Panc1 (cell line): Measurements from ENCODE around the gene EIF2B5. TPM values are rescaled to one million over a fixed set of nuclear protein-coding genes. Genes with fewer than 3 reads are reported as not detected.

Experiments
- ATAC-seq: fragments of 200-7000 bp; cut with Tn5 transposase; 2 replicates; pipeline ENCODE4 v1.9.1; 2020; ENCODE audit warnings: mild to moderate bottlenecking, moderate library complexity
- BruUV-seq: library from RNA; stranded (reverse); fragments of 400-500 nt; replicated peaks from 2 replicates; lab custom pipeline; 2021; lab: Mats Ljungman, UMichigan
- CTCF ChIA-PET: fragments of 300-600 bp; sonication (Branson Sonifier 250); formaldehyde crosslinking; loops from one replicate; lab custom pipeline; 2022; ENCODE audit warnings: antibody characterized with exemption; lab: Charles Lee
- POLR2A ChIA-PET: fragments of 300-600 bp; sonication (Branson Sonifier 250); formaldehyde crosslinking; loops from one replicate; lab custom pipeline; 2022; ENCODE audit warnings: antibody characterized with exemption; lab: Charles Lee
- DNase-seq: peaks from one replicate; pipeline ENCODE4 v3.0.0-alpha.2; 2010; ENCODE audit warnings: low read depth, low spot score
- H3K27ac ChIP-seq: 2 replicates; pipeline ENCODE4 v1.5.1; 2011; ENCODE audit warnings: mild to moderate bottlenecking, low read length, inconsistent platforms
- H3K27me3 ChIP-seq: fragments of 200-500 bp; sonication (Bioruptor generic); 2 replicates; pipeline ENCODE4 v1.6.0; 2014; ENCODE audit warnings: low read length, inconsistent platforms; ENCODE audit not compliant: control insufficient read depth, insufficient read depth
- H3K36me3 ChIP-seq: fragments of 200-500 bp; sonication (Bioruptor generic); 2 replicates; pipeline ENCODE4 v1.5.1; 2014; ENCODE audit warnings: inconsistent platforms, mild to moderate bottlenecking, low read length, moderate library complexity; ENCODE audit not compliant: control insufficient read depth, insufficient read depth
- H3K4me1 ChIP-seq: 2 replicates; pipeline ENCODE4 v1.5.1; 2011; ENCODE audit warnings: inconsistent platforms, mild to moderate bottlenecking, low read length, moderate library complexity; ENCODE audit not compliant: control insufficient read depth, insufficient read depth
- H3K4me3 ChIP-seq, 2 experiments: 2 replicates each; pipeline ENCODE4 v1.5.1; 2011 to 2012; ENCODE audit warnings: low read depth in 2 of 2, low read length in 2 of 2, mild to moderate bottlenecking in 2 of 2, inconsistent platforms in 1 of 2, moderate library complexity in 1 of 2
- H3K9me3 ChIP-seq: fragments of 200-500 bp; sonication (Bioruptor generic); 2 replicates; pipeline ENCODE4 v1.5.1; 2014; ENCODE audit warnings: low read depth, mild to moderate bottlenecking, inconsistent platforms, low read length, moderate library complexity; ENCODE audit not compliant: control insufficient read depth, insufficient read depth
- CTCF ChIP-seq: fragments of 450-650 bp; IDR thresholded peaks from 2 replicates; pipeline ENCODE4 v1.5.1; 2017; ENCODE audit warnings: mild to moderate bottlenecking
- POLR2AphosphoS5 ChIP-seq: IDR thresholded peaks from 2 replicates; pipeline ENCODE4 v1.6.1; 2012; ENCODE audit warnings: mild to moderate bottlenecking, low read depth, low read length, moderate library complexity
- REST ChIP-seq, 2 experiments: IDR thresholded peaks; 2 replicates each; pipeline ENCODE4 v1.6.1; 2011 to 2012; ENCODE audit warnings: low read depth in 2 of 2, control low read depth in 1 of 2, low read length in 1 of 2, mild to moderate bottlenecking in 1 of 2, moderate library complexity in 1 of 2; ENCODE audit not compliant: insufficient read depth in 1 of 2
- SIN3A ChIP-seq: IDR thresholded peaks from 2 replicates; pipeline ENCODE4 v1.6.1; 2012; ENCODE audit warnings: low read depth, mild to moderate bottlenecking, low read length, moderate library complexity, borderline replicate concordance; ENCODE audit not compliant: insufficient read depth
- TCF7L2 ChIP-seq: IDR thresholded peaks from 2 replicates; pipeline ENCODE4 v1.6.1; 2011; ENCODE audit warnings: mild to moderate bottlenecking, low read depth, low read length, inconsistent platforms
- in situ Hi-C: cut with HindIII; loops from 2 replicates; pipeline ENCODE4 v1.10.0; 2016; ENCODE audit warnings: low sequenced_read_pairs, low pct_unique_long_range_greater_than_20kb
- intact Hi-C: fragments of 100-400 bp; cut with micrococcal nuclease; formaldehyde crosslinking; loops from one replicate; pipeline ENCODE4 v1.10.0; 2022; ENCODE audit not compliant: unreplicated experiment
- total RNA-seq: library from RNA; stranded (reverse); gene quantifications from one replicate; pipeline ENCODE4 v1.2.1, GENCODE V29; 2021; ENCODE audit not compliant: unreplicated experiment

EIF2B5 gene
- total RNA-seq, 1 experiment from 2014 or later, result 60.2 TPM

GRCh38 chr3:184185461-184186183 lies 50.5 kb downstream of the EIF2B5 start:
- no peaks in the 10 kb centered on the region for H3K9me3 ChIP-seq
- TF ChIP-seq CTCF (no peak), TCF7L2 (0 out of 2 replicates have a peak, but pooled peaks have one; percentile 17), POLR2AphosphoS5 (peak; percentile 94), SIN3A (peak; percentile 16; the same call in 1 of the 2 replicates)
- H3K27me3 ChIP-seq, result no peaks in the 10 kb centered on the region
- H3K27ac ChIP-seq, result peak overlapping the region; percentile 92
- CTCF ChIA-PET, result interaction anchor here (0.5 to 1.0 kb wide), 3 partner anchors 10 to 283 kb away, joined by 3 to 6 read pairs (median 4); no protein-coding TSS in a partner anchor
- in situ Hi-C loops, result no loop called here
- H3K36me3 ChIP-seq, result peaks cover 34% of the 10 kb centered on the region
- peaks cover 15% of the 10 kb centered on the region for H3K4me1 ChIP-seq
- DNase-seq (peak; percentile 97), ATAC-seq (peak; percentile 95)
- intact Hi-C loops, result no loop called here
- H3K4me3 ChIP-seq, result peak overlapping the region; percentile 88 to 91
- POLR2A ChIA-PET, result interaction anchor here (0.6 kb wide), 1 partner anchor 740 kb away, joined by 4 read pairs; no protein-coding TSS in a partner anchor
- TSS peak; percentile 97 for BruUV-seq

GRCh38 chr3:184186184-184186901 lies 51.2 kb downstream of the EIF2B5 start, which contains the start of gene ABCF3:
Gene ABCF3 (plus strand): TSS chr3:184186199. CDS start chr3:184186208, 9 bp downstream.
- H3K4me1 ChIP-seq, result peaks cover 15% of the 10 kb centered on the region
- CTCF ChIA-PET, result interaction anchor here (0.5 to 1.0 kb wide), 4 partner anchors 11 to 282 kb away, joined by 3 to 9 read pairs (median 5); no protein-coding TSS in a partner anchor
- H3K9me3 ChIP-seq, result no peaks in the 10 kb centered on the region
- intact Hi-C loops (no loop called here), in situ Hi-C loops (no loop called here)
- peaks cover 38% of the 10 kb centered on the region for H3K36me3 ChIP-seq
- no TSS peak for BruUV-seq
- POLR2A ChIA-PET, result no interaction called here
- ATAC-seq (peak; percentile 61), DNase-seq (no peak)
- peak within 1 kb of the TSS; percentile 88 to 91 for H3K4me3 ChIP-seq
- no peaks in the 10 kb centered on the region for H3K27me3 ChIP-seq
- TF ChIP-seq CTCF (no peak), POLR2AphosphoS5 (no peak), SIN3A (peak; percentile 48; the same call in 1 of the 2 replicates)
- peak within 1 kb of the TSS; percentile 92 for H3K27ac ChIP-seq

- Histone ChIP-seq H3K4me3 (peak overlapping the region; percentile 88 to 91), H3K36me3 (peaks cover 33% of the 10 kb centered on the region), H3K4me1 (peaks cover 15% of the 10 kb centered on the region), H3K27ac (peak overlapping the region; percentile 92), H3K9me3 (no peaks in the 10 kb centered on the region), H3K27me3 (no peaks in the 10 kb centered on the region)
- no peak for ATAC-seq
- ChIA-PET POLR2A (no interaction called here), CTCF (no interaction called here)
- no peak for DNase-seq
- intact Hi-C loops, result no loop called here
- BruUV-seq, result TSS peak; percentile 73
- no peak for TF ChIP-seq REST (IDR thresholded peaks at IDR 0.05; ENCODE audit: insufficient read depth in 1 of 2, low read depth in 2 of 2, low read length in 1 of 2)
- no peak for TF ChIP-seq TCF7L2
- TF ChIP-seq SIN3A, result no peak
- TF ChIP-seq POLR2AphosphoS5, result no peak
- no peak for TF ChIP-seq CTCF
- in situ Hi-C loops, result no loop called here
These were observed 51.7 kb downstream of the EIF2B5 start for GRCh38 chr3:184186902-184187207.
